Left renal pelvis (tissue), 4 donors: ENCODE measurements around the gene TRIM38. TPM values are rescaled to one million over a fixed set of nuclear protein-coding genes. Genes with fewer than 3 reads are reported as not detected.

Experiments used
- polyA plus RNA-seq, 4 donors: library from polyadenylated mRNA; unstranded; fragments of 120-200 nt; gene quantifications; one replicate each; pipeline ENCODE4 v1.2.1, GENCODE V29; 2013; ENCODE audit not compliant: insufficient read length in 4 of 4

Gene TRIM38
- polyA plus RNA-seq, 4 donors: 7.6 to 11.8 (median 10.4) TPM

Other genes starting within 250 kb of the TRIM38 start
- gene SLC17A4, start 208.1 kb upstream of the TRIM38 start, polyA plus RNA-seq: 1 to 10 TPM in 2 of 4 donors, under 1 TPM in 2; 0.14 to 1.8 (median 1.1) TPM
- 10 to 100 TPM in 3 of 4 donors, under 1 TPM in 1; 0.64 to 30.7 (median 21.5) TPM for gene SLC17A1, start 130.8 kb upstream of the TRIM38 start, polyA plus RNA-seq
- under 1 TPM in 3 of 4 donors, not detected in 1; 0.29 to 0.93 (median 0.89) TPM for gene SLC17A3, start 88.6 kb upstream of the TRIM38 start, polyA plus RNA-seq
- under 1 TPM; 0.30 to 0.72 (median 0.50) TPM for gene SLC17A2, start 32.1 kb upstream of the TRIM38 start, polyA plus RNA-seq
- 1 to 10 TPM; 7.0 to 9.1 (median 8.8) TPM for gene HFE, start 124.6 kb downstream of the TRIM38 start, polyA plus RNA-seq